GM12865 (cell line): Measurements from ENCODE around the gene MAPK13.

Source experiments
- DNase-seq: peaks from one replicate; pipeline ENCODE4 v3.0.0; 2010; ENCODE audit warnings: low read depth
- H3K4me3 ChIP-seq: 2 replicates; pipeline ENCODE4 v1.5.1; 2011; ENCODE audit warnings: mild to moderate bottlenecking, low read depth, low read length, control low read depth
- CTCF ChIP-seq: IDR thresholded peaks from 2 replicates; pipeline ENCODE4 v1.5.1; 2011; ENCODE audit warnings: low read length, control low read depth, low read depth, inconsistent platforms; ENCODE audit not compliant: insufficient read depth; ENCODE audit errors: missing control alignments

MAPK13 gene

GRCh38 chr6:36187446-36187845 is 57.1 kb downstream of the MAPK13 start:
- no peak for DNase-seq
- no peak for TF ChIP-seq CTCF
- no peak overlapping the region for H3K4me3 ChIP-seq
